Left ventricle myocardium inferior (tissue), 1 donor: Measurements from ENCODE around the gene ASCC1. TPM values are rescaled to one million over a fixed set of nuclear protein-coding genes. Genes with fewer than 3 reads are reported as not detected.
A peak's percentile ranks its signal among the peaks of the same experiment; 100 is the strongest.

ENCODE experiments used
- DNase-seq: peaks from one replicate; pipeline ENCODE4 v3.0.0-alpha.2; 2020
- H3K27ac ChIP-seq: fragments of 200-600 bp; replicated peaks from 2 replicates; pipeline ENCODE4 v1.8.0; 2021
- H3K27me3 ChIP-seq: fragments of 200-600 bp; 2 replicates; pipeline ENCODE4 v1.8.0; 2021; ENCODE audit warnings: low read depth
- H3K36me3 ChIP-seq: fragments of 200-600 bp; 2 replicates; pipeline ENCODE4 v1.8.0; 2021
- H3K4me1 ChIP-seq: fragments of 200-600 bp; 2 replicates; pipeline ENCODE4 v1.8.0; 2021
- H3K4me3 ChIP-seq: fragments of 200-600 bp; 2 replicates; pipeline ENCODE4 v1.8.0; 2021; ENCODE audit warnings: mild to moderate bottlenecking, moderate library complexity
- H3K9me3 ChIP-seq: fragments of 200-600 bp; replicated peaks from 2 replicates; pipeline ENCODE4 v1.8.0; 2021
- intact Hi-C: fragments of 100-400 bp; cut with micrococcal nuclease; formaldehyde crosslinking; loops from one replicate; pipeline ENCODE4 v1.11.0; 2022
- total RNA-seq: library from RNA; stranded (reverse); fragmentation: NEBNext Ultra II Directional; extraction: Animal tissue kit (Norgen Biotek cat#: 25700); gene quantifications from one replicate; pipeline ENCODE4 v1.2.1, GENCODE V29; 2021
- TF ChIP-seq, protein P1 (sequence below): fragments of 200-600 bp; IDR thresholded peaks from 2 replicates; pipeline ENCODE4 v1.8.0; 2021; ENCODE audit warnings: antibody characterized with exemption, mild to moderate bottlenecking, borderline replicate concordance
- donor health status: DM: no; HTN: yes; CAD: no; lungs with severe emphysema.

ASCC1 gene
- total RNA-seq, 1 donor from 2014 or later = 37.0 TPM

DNA sequence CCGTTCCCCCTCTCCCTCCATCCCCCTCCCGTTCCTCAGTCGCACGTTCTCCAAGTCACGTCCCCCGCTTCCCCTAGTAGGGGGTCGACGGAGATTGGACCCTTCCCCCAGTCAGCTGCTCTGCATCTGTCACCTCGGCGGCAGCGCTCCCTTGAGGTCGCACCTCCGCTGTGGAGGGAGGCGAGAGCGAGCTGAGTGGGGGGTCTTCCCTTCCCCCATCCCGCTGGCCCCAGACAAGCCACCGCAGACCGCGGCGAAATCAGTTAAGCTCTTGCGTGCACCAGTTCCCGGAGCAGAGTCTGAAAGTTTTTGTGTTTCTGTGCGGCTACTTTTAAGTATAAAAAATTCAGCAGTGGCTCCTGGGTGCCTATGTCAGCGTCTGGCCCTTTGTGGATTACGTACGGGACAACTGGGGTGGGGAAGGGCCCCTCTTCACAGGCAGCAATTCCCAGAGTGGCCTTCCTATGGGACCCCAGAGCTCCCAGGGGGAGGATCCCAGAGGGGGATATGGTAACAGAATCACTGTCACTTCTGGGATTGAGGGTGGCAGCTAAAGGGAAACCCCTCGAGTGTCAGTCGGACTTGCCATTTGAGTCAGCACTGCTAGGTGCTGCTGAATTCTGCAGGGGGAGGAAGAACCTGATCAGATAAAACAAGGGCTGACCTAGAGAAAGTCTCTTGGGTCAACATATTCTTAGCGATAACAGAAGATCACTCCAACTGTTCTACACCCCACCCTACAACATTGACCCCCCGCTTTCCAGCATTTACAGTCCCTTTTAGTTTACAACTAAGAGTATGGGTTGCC lies 45.1 kb upstream of the ASCC1 start:
- H3K4me3 ChIP-seq = peak overlapping the region; percentile 64
- TF ChIP-seq, protein P1, sequence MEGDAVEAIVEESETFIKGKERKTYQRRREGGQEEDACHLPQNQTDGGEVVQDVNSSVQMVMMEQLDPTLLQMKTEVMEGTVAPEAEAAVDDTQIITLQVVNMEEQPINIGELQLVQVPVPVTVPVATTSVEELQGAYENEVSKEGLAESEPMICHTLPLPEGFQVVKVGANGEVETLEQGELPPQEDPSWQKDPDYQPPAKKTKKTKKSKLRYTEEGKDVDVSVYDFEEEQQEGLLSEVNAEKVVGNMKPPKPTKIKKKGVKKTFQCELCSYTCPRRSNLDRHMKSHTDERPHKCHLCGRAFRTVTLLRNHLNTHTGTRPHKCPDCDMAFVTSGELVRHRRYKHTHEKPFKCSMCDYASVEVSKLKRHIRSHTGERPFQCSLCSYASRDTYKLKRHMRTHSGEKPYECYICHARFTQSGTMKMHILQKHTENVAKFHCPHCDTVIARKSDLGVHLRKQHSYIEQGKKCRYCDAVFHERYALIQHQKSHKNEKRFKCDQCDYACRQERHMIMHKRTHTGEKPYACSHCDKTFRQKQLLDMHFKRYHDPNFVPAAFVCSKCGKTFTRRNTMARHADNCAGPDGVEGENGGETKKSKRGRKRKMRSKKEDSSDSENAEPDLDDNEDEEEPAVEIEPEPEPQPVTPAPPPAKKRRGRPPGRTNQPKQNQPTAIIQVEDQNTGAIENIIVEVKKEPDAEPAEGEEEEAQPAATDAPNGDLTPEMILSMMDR = no peak
- H3K27me3 ChIP-seq = no peaks in the 10 kb centered on the region
- peak overlapping the region; percentile 97 for H3K27ac ChIP-seq
- intact Hi-C loops = no loop called here
- no peaks in the 10 kb centered on the region for H3K36me3 ChIP-seq
- no peak for DNase-seq
- H3K4me1 ChIP-seq = peaks cover 73% of the 10 kb centered on the region
- no peaks in the 10 kb centered on the region for H3K9me3 ChIP-seq

DNA sequence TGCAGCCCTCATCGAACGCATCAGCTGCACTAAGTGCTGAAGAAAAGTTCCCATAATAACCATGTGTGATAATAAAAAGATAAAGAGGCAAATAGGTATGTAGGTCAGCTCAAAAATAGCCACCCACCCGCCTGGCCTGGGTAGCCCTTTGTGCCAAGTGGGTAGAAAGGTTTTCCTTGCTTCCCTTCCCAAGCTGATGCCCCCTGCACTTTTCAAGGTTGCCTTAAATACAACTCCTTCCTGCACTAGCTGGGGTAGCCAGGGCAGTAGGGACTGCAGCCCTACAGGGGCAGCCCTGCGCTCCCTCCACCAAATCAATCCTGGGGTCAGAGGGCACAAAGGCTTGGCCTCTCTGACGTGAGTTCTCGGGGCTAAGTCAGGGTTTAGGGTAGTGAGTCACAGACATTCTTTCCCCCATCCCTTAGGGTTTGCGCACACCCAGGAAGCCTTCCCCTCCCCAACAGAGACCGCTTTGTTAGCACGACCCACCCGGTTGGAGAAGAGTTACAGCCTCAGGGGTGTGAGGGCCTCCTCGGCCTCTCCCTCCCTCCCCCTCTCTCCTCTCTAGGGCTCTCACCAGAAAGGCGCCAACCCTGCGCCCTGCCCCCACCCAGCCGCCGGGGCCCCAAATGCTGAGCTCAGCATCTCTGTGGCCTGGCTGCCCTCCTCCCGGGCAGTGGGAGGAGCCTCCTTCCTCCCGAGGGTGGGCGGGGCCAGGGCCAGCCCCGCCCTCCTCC lies 44.3 kb upstream of the ASCC1 start:
- DNase-seq = peak; percentile 88
- TF ChIP-seq, protein P1 = no peak
- Histone ChIP-seq H3K27me3 (no peaks in the 10 kb centered on the region), H3K4me3 (peak overlapping the region; percentile 64), H3K4me1 (peaks cover 81% of the 10 kb centered on the region), H3K36me3 (no peaks in the 10 kb centered on the region), H3K27ac (peak overlapping the region; percentile 97), H3K9me3 (no peaks in the 10 kb centered on the region)
- intact Hi-C loops = no loop called here

DNA sequence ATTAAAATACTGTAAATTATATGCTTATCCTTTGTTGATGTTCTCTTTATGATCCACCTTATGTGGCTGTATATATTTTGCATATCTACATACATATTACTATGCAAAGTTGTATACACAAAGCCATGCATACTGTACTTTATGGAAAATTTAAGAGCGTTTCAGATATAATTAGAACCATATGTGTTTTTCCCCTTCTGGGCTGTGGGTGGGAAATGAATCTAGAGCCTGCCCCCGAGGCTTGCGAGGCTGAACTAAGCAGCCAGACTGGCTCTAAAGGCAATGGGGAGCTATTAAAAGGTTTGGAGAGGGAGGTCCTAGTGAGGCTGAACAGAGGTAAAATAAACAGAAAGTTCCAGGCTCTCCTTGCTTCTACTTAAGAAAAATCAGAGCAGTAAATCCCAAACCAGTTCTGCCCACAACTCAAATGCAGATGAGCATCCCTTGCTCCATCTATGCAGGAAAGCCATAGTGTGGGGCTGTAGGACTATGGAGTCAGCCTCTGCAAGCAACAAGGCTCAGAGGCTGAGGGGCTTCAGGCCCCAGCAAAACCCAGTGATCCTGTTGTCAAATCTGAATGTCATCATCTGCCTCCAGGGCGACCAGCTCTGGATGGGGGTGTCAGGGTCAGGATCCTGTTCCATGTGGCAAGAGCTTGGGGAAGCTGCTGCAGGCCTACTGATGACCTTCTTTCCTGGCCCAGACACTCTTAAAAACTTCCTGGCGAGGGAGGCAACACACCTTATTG lies 43.6 kb upstream of the ASCC1 start:
- intact Hi-C loops = no loop called here
- H3K36me3 ChIP-seq = no peaks in the 10 kb centered on the region
- no peaks in the 10 kb centered on the region for H3K27me3 ChIP-seq
- peak overlapping the region; percentile 8 for H3K4me3 ChIP-seq
- peak overlapping the region; percentile 97 for H3K27ac ChIP-seq
- peaks cover 88% of the 10 kb centered on the region for H3K4me1 ChIP-seq
- TF ChIP-seq, protein P1 = no peak
- H3K9me3 ChIP-seq = no peaks in the 10 kb centered on the region
- DNase-seq = no peak

GRCh38 chr10:72258617-72259016 lies 42.5 kb upstream of the ASCC1 start:
- DNase-seq = no peak
- no peaks in the 10 kb centered on the region for H3K27me3 ChIP-seq
- no peaks in the 10 kb centered on the region for H3K36me3 ChIP-seq
- peaks cover 96% of the 10 kb centered on the region for H3K4me1 ChIP-seq
- H3K9me3 ChIP-seq = no peaks in the 10 kb centered on the region
- peak overlapping the region; percentile 97 for H3K27ac ChIP-seq
- no peak overlapping the region for H3K4me3 ChIP-seq
- TF ChIP-seq, protein P1 = no peak
- intact Hi-C loops = no loop called here
